Measurements from ENCODE around the gene YY1.
A peak's percentile ranks its signal among the peaks of the same experiment; 100 is the strongest.

The YY1 gene

GRCh38 chr14:100238419-100239210, at the start of gene YY1:
Gene YY1 (plus strand): TSS chr14:100239144. CDS start chr14:100239245, 101 bp downstream.
- Histone ChIP-seq H3K27ac (ENCODE audit: low read depth, low read length) (peak within 1 kb of the TSS; percentile 99), H3K4me3 (ENCODE audit: low read depth in 1 of 2, low read length in 2 of 2) (peak within 1 kb of the TSS; percentile 80 to 99), H3K9me3 (ENCODE audit: low read length) (no peaks in the 10 kb centered on the region), H3K4me1 (ENCODE audit: insufficient read depth, low read length) (peaks cover 37% of the 10 kb centered on the region), H3K36me3 (ENCODE audit: insufficient read depth, low read length) (no peaks in the 10 kb centered on the region), H3K27me3 (ENCODE audit: control insufficient read depth in 1 of 2, insufficient read depth in 2 of 2, low read length in 2 of 2) (no peaks in the 10 kb centered on the region), H3K9ac (ENCODE audit: low read length) (peak within 1 kb of the TSS; percentile 49)

- no peak overlapping the region for H3K27ac ChIP-seq (ENCODE audit: low read depth, low read length)
- peaks cover 5% of the 10 kb centered on the region for H3K4me1 ChIP-seq (ENCODE audit: insufficient read depth, low read length)
- no peak overlapping the region for H3K4me3 ChIP-seq (ENCODE audit: low read depth in 1 of 2, low read length in 2 of 2)
Observed at GRCh38 chr14:100190126-100190525, 48.8 kb upstream of the YY1 start.

GRCh38 chr14:100191584-100192249, 47.2 kb upstream of the YY1 start:
- Histone ChIP-seq H3K4me1 (ENCODE audit: insufficient read depth, low read length) (peaks cover 5% of the 10 kb centered on the region), H3K9me3 (ENCODE audit: low read length) (no peaks in the 10 kb centered on the region), H3K27me3 (ENCODE audit: control insufficient read depth in 1 of 2, insufficient read depth in 2 of 2, low read length in 2 of 2) (no peaks in the 10 kb centered on the region), H3K27ac (ENCODE audit: low read depth, low read length) (no peak overlapping the region), H3K9ac (ENCODE audit: low read length) (no peak overlapping the region), H3K36me3 (ENCODE audit: insufficient read depth, low read length) (no peaks in the 10 kb centered on the region), H3K4me3 (ENCODE audit: low read depth in 1 of 2, low read length in 2 of 2) (no peak overlapping the region)

More at GRCh38 chr14:100190126-100190525, 48.8 kb upstream of the YY1 start:
- Histone ChIP-seq H3K27me3 (ENCODE audit: control insufficient read depth in 1 of 2, insufficient read depth in 2 of 2, low read length in 2 of 2) (no peaks in the 10 kb centered on the region), H3K36me3 (ENCODE audit: insufficient read depth, low read length) (no peaks in the 10 kb centered on the region), H3K9ac (ENCODE audit: low read length) (no peak overlapping the region), H3K9me3 (ENCODE audit: low read length) (no peaks in the 10 kb centered on the region)

GRCh38 chr14:100192250-100192671, 46.7 kb upstream of the YY1 start:
- Histone ChIP-seq H3K4me1 (ENCODE audit: insufficient read depth, low read length) (peaks cover 5% of the 10 kb centered on the region), H3K9me3 (ENCODE audit: low read length) (no peaks in the 10 kb centered on the region), H3K9ac (ENCODE audit: low read length) (peak overlapping the region; percentile 65), H3K36me3 (ENCODE audit: insufficient read depth, low read length) (no peaks in the 10 kb centered on the region), H3K27me3 (ENCODE audit: control insufficient read depth in 1 of 2, insufficient read depth in 2 of 2, low read length in 2 of 2) (no peaks in the 10 kb centered on the region), H3K27ac (ENCODE audit: low read depth, low read length) (peak overlapping the region; percentile 86), H3K4me3 (ENCODE audit: low read depth in 1 of 2, low read length in 2 of 2) (peak overlapping the region; percentile 42 to 53)

- Histone ChIP-seq H3K4me3 (ENCODE audit: low read depth in 1 of 2, low read length in 2 of 2) (peak overlapping the region; percentile 42 to 82), H3K36me3 (ENCODE audit: insufficient read depth, low read length) (no peaks in the 10 kb centered on the region), H3K27me3 (ENCODE audit: control insufficient read depth in 1 of 2, insufficient read depth in 2 of 2, low read length in 2 of 2) (no peaks in the 10 kb centered on the region), H3K4me1 (ENCODE audit: insufficient read depth, low read length) (peaks cover 5% of the 10 kb centered on the region), H3K9ac (ENCODE audit: low read length) (peak overlapping the region; percentile 65), H3K9me3 (ENCODE audit: low read length) (no peaks in the 10 kb centered on the region), H3K27ac (ENCODE audit: low read depth, low read length) (peak overlapping the region; percentile 90)
Observed at GRCh38 chr14:100192672-100193416, 46.1 kb upstream of the YY1 start.

- H3K9me3 ChIP-seq (ENCODE audit: low read length): no peaks in the 10 kb centered on the region
- peak overlapping the region; percentile 90 for H3K27ac ChIP-seq (ENCODE audit: low read depth, low read length)
- peaks cover 5% of the 10 kb centered on the region for H3K4me1 ChIP-seq (ENCODE audit: insufficient read depth, low read length)
- peak overlapping the region; percentile 33 for H3K9ac ChIP-seq (ENCODE audit: low read length)
- no peaks in the 10 kb centered on the region for H3K36me3 ChIP-seq (ENCODE audit: insufficient read depth, low read length)
- no peaks in the 10 kb centered on the region for H3K27me3 ChIP-seq (ENCODE audit: control insufficient read depth in 1 of 2, insufficient read depth in 2 of 2, low read length in 2 of 2)
- peak overlapping the region; percentile 25 to 82 for H3K4me3 ChIP-seq (ENCODE audit: low read depth in 1 of 2, low read length in 2 of 2)
Observed at GRCh38 chr14:100193417-100194357, 45.3 kb upstream of the YY1 start.

- Histone ChIP-seq H3K9me3 (ENCODE audit: low read length) (no peaks in the 10 kb centered on the region), H3K27me3 (ENCODE audit: control insufficient read depth in 1 of 2, insufficient read depth in 2 of 2, low read length in 2 of 2) (no peaks in the 10 kb centered on the region), H3K4me1 (ENCODE audit: insufficient read depth, low read length) (no peaks in the 10 kb centered on the region), H3K9ac (ENCODE audit: low read length) (no peak overlapping the region), H3K27ac (ENCODE audit: low read depth, low read length) (no peak overlapping the region), H3K4me3 (ENCODE audit: low read depth in 1 of 2, low read length in 2 of 2) (no peak overlapping the region), H3K36me3 (ENCODE audit: insufficient read depth, low read length) (no peaks in the 10 kb centered on the region)
Observed at GRCh38 chr14:100199240-100199860, 39.6 kb upstream of the YY1 start.

GRCh38 chr14:100200311-100200710, 38.6 kb upstream of the YY1 start:
- Histone ChIP-seq H3K9ac (ENCODE audit: low read length) (no peak overlapping the region), H3K9me3 (ENCODE audit: low read length) (no peaks in the 10 kb centered on the region), H3K27ac (ENCODE audit: low read depth, low read length) (no peak overlapping the region), H3K36me3 (ENCODE audit: insufficient read depth, low read length) (no peaks in the 10 kb centered on the region), H3K4me3 (ENCODE audit: low read depth in 1 of 2, low read length in 2 of 2) (no peak overlapping the region), H3K27me3 (ENCODE audit: control insufficient read depth in 1 of 2, insufficient read depth in 2 of 2, low read length in 2 of 2) (no peaks in the 10 kb centered on the region), H3K4me1 (ENCODE audit: insufficient read depth, low read length) (no peaks in the 10 kb centered on the region)

- H3K4me1 ChIP-seq (ENCODE audit: insufficient read depth, low read length): no peaks in the 10 kb centered on the region
- H3K4me3 ChIP-seq (ENCODE audit: low read depth in 1 of 2, low read length in 2 of 2): no peak overlapping the region
- no peaks in the 10 kb centered on the region for H3K27me3 ChIP-seq (ENCODE audit: control insufficient read depth in 1 of 2, insufficient read depth in 2 of 2, low read length in 2 of 2)
- no peaks in the 10 kb centered on the region for H3K9me3 ChIP-seq (ENCODE audit: low read length)
- no peaks in the 10 kb centered on the region for H3K36me3 ChIP-seq (ENCODE audit: insufficient read depth, low read length)
- H3K27ac ChIP-seq (ENCODE audit: low read depth, low read length): no peak overlapping the region
- no peak overlapping the region for H3K9ac ChIP-seq (ENCODE audit: low read length)
Observed at GRCh38 chr14:100201701-100202100, 37.2 kb upstream of the YY1 start.

GRCh38 chr14:100202712-100203111, 36.2 kb upstream of the YY1 start:
- H3K9ac ChIP-seq (ENCODE audit: low read length): no peak overlapping the region
- no peak overlapping the region for H3K4me3 ChIP-seq (ENCODE audit: low read depth in 1 of 2, low read length in 2 of 2)
- H3K27ac ChIP-seq (ENCODE audit: low read depth, low read length): no peak overlapping the region
- no peaks in the 10 kb centered on the region for H3K4me1 ChIP-seq (ENCODE audit: insufficient read depth, low read length)
- no peaks in the 10 kb centered on the region for H3K36me3 ChIP-seq (ENCODE audit: insufficient read depth, low read length)
- H3K27me3 ChIP-seq (ENCODE audit: control insufficient read depth in 1 of 2, insufficient read depth in 2 of 2, low read length in 2 of 2): no peaks in the 10 kb centered on the region
- no peaks in the 10 kb centered on the region for H3K9me3 ChIP-seq (ENCODE audit: low read length)
